ENCODE data around the gene TRPM7. TPM values are rescaled to one million over a fixed set of nuclear protein-coding genes. Genes with fewer than 3 reads are reported as not detected.

TRPM7 gene
- total and polyA plus RNA-seq, 8 donors: 30.6 to 47.6 (median 40.1) TPM

GRCh38 chr15:50665938-50666337 is 20.7 kb downstream of the TRPM7 start:
- Histone ChIP-seq H3K27ac (no peak overlapping the region), H3K4me1 (no peaks in the 10 kb centered on the region), H3K36me3 (peaks cover 0 to 59% of the 10 kb centered on the region in 2 donors), H3K9me3 (no peaks in the 10 kb centered on the region), H3K27me3 (no peaks in the 10 kb centered on the region), H3K4me3 (no peak overlapping the region)
- TF ChIP-seq, protein P1, sequence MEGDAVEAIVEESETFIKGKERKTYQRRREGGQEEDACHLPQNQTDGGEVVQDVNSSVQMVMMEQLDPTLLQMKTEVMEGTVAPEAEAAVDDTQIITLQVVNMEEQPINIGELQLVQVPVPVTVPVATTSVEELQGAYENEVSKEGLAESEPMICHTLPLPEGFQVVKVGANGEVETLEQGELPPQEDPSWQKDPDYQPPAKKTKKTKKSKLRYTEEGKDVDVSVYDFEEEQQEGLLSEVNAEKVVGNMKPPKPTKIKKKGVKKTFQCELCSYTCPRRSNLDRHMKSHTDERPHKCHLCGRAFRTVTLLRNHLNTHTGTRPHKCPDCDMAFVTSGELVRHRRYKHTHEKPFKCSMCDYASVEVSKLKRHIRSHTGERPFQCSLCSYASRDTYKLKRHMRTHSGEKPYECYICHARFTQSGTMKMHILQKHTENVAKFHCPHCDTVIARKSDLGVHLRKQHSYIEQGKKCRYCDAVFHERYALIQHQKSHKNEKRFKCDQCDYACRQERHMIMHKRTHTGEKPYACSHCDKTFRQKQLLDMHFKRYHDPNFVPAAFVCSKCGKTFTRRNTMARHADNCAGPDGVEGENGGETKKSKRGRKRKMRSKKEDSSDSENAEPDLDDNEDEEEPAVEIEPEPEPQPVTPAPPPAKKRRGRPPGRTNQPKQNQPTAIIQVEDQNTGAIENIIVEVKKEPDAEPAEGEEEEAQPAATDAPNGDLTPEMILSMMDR (IDR thresholded peaks at IDR 0.05): no peak
- no peak for ATAC-seq
- intact Hi-C loops (cut with DNase I): no loop called here
- DNase-seq: no peak

- Histone ChIP-seq H3K9me3 (no peaks in the 10 kb centered on the region), H3K36me3 (peaks cover 4 to 99% of the 10 kb centered on the region in 2 donors), H3K27ac (no peak overlapping the region), H3K4me3 (no peak overlapping the region), H3K4me1 (no peaks in the 10 kb centered on the region), H3K27me3 (no peaks in the 10 kb centered on the region)
- no peak for ATAC-seq
- TF ChIP-seq, protein P1 (IDR thresholded peaks at IDR 0.05): no peak
- DNase-seq: no peak
- intact Hi-C loops (cut with DNase I): no loop called here
These were observed 31.0 kb downstream of the TRPM7 start for GRCh38 chr15:50655555-50655954.

DNA sequence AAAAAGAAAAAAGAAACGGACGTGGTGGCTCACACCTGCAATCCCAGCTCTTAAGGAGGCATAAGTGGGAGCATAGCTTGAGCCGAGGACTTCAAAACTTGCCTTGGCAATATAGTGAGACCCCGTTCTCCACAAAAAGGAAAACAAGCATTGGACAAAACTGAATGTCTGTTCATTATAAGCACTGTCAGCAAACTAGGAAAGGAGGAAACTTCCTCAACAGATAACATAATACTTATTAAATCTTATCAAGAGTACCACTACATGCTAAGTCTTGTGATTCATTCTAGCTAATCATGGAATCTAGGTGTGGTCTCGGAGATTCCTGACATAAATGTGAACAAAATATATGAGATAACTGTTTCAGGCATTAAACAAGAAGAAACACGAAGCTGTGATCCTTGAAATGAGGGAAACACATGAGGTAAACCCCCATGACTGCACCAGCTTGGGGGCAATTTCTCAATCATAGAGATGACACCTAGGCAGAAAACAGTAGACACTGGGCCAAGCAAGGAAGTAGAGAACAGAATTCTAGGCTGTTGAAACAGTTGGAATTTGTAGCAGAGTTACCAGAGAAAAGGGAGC is 33.3 kb downstream of the TRPM7 start:
- no peak overlapping the region for H3K27ac ChIP-seq
- peaks cover 4 to 100% of the 10 kb centered on the region in 2 donors for H3K36me3 ChIP-seq
- no peaks in the 10 kb centered on the region for H3K27me3 ChIP-seq
- no peak overlapping the region for H3K4me3 ChIP-seq
- no peaks in the 10 kb centered on the region for H3K4me1 ChIP-seq
- intact Hi-C loops (cut with DNase I): no loop called here
- ATAC-seq: no peak
- H3K9me3 ChIP-seq: no peaks in the 10 kb centered on the region
- DNase-seq: no peak
- TF ChIP-seq, protein P1 (IDR thresholded peaks at IDR 0.05): no peak

- DNase-seq: no peak
- H3K4me1 ChIP-seq: no peaks in the 10 kb centered on the region
- no peak overlapping the region for H3K4me3 ChIP-seq
- no peaks in the 10 kb centered on the region for H3K9me3 ChIP-seq
- H3K27ac ChIP-seq: no peak overlapping the region
- no peak for ATAC-seq
- TF ChIP-seq, protein P1 (IDR thresholded peaks at IDR 0.05): no peak
- peaks cover 4 to 100% of the 10 kb centered on the region in 2 donors for H3K36me3 ChIP-seq
- no peaks in the 10 kb centered on the region for H3K27me3 ChIP-seq
- intact Hi-C loops (cut with DNase I): no loop called here
These were observed 33.9 kb downstream of the TRPM7 start for GRCh38 chr15:50652671-50653070.

GRCh38 chr15:50641318-50641717 is 45.3 kb downstream of the TRPM7 start:
- intact Hi-C loops (cut with DNase I): no loop called here
- H3K27me3 ChIP-seq: no peaks in the 10 kb centered on the region
- H3K9me3 ChIP-seq: no peaks in the 10 kb centered on the region
- H3K27ac ChIP-seq: no peak overlapping the region
- no peak overlapping the region for H3K4me3 ChIP-seq
- DNase-seq: no peak
- peaks cover 0 to 96% of the 10 kb centered on the region in 2 donors for H3K36me3 ChIP-seq
- ATAC-seq: no peak
- TF ChIP-seq, protein P1 (IDR thresholded peaks at IDR 0.05): no peak
- H3K4me1 ChIP-seq: no peaks in the 10 kb centered on the region

Measured in left lung (tissue), 10 donors.